Central memory CD8-positive, alpha-beta T cell (primary cell): ENCODE data around the gene EIPR1.
"Not testable (repeated sequence)": the region's sequence is repeated elsewhere in the genome, so short reads cannot be mapped to it uniquely, and the experiment has no call there.

ENCODE experiments used
- ATAC-seq: fragments of 150-1000 bp; cut with Tn5 transposase; replicated peaks from 2 replicates; pipeline ENCODE4 v1.10.0; 2022; ENCODE audit warnings: mild to moderate bottlenecking, moderate FRiP score, moderate number of reproducible peaks; ENCODE audit not compliant: poor library complexity, severe bottlenecking; ENCODE audit errors: extremely low read depth
- DNase-seq, 2 donors: peaks; one replicate each; pipeline ENCODE4 v3.0.0; 2021; ENCODE audit warnings: low spot score in 2 of 2
- H3K27ac Mint-ChIP-seq: one replicate; pipeline ENCODE4 v1.8.0; 2022; ENCODE audit warnings: low read depth, mild to moderate bottlenecking, moderate library complexity, mixed read lengths
- H3K27me3 Mint-ChIP-seq: one replicate; pipeline ENCODE4 v1.8.0; 2022; ENCODE audit warnings: mixed read lengths
- H3K36me3 Mint-ChIP-seq: one replicate; pipeline ENCODE4 v1.8.0; 2022; ENCODE audit warnings: mild to moderate bottlenecking, moderate library complexity, mixed read lengths; ENCODE audit not compliant: insufficient read depth
- H3K4me1 Mint-ChIP-seq: one replicate; pipeline ENCODE4 v1.8.0; 2022; ENCODE audit warnings: mixed read lengths
- H3K4me3 Mint-ChIP-seq: one replicate; pipeline ENCODE4 v1.8.0; 2022; ENCODE audit warnings: mild to moderate bottlenecking, moderate library complexity, mixed read lengths
- H3K9me3 Mint-ChIP-seq: one replicate; pipeline ENCODE4 v1.8.0; 2022; ENCODE audit warnings: mixed read lengths

EIPR1 gene

DNA sequence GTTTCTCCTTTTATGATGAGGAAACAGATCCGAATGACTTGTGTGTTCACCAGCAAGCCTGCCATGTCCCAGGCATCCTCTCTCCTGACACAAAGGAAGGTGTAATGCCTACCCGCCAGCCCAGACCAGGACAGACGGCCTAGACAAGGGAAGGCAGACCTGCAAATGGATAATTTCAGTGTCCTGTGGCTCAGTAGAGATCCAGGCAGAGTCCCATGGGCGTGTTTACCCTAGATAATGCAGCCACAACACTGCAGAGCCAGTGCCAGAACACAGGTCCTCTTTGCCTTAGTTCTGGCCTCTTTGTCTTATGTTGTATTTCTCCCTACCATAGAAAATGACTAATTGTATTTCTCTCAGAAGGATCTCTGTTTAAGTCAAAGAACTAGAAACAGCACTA is 14.6 kb upstream of the EIPR1 start:
- H3K4me3 Mint-ChIP-seq = no peak overlapping the region
- DNase-seq = no peak
- ATAC-seq = no peak
- H3K9me3 Mint-ChIP-seq = peaks cover 10% of the 10 kb centered on the region
- peaks cover 28% of the 10 kb centered on the region for H3K4me1 Mint-ChIP-seq
- no peak overlapping the region for H3K27ac Mint-ChIP-seq
- H3K36me3 Mint-ChIP-seq = peaks cover 23% of the 10 kb centered on the region
- no peaks in the 10 kb centered on the region for H3K27me3 Mint-ChIP-seq

DNA sequence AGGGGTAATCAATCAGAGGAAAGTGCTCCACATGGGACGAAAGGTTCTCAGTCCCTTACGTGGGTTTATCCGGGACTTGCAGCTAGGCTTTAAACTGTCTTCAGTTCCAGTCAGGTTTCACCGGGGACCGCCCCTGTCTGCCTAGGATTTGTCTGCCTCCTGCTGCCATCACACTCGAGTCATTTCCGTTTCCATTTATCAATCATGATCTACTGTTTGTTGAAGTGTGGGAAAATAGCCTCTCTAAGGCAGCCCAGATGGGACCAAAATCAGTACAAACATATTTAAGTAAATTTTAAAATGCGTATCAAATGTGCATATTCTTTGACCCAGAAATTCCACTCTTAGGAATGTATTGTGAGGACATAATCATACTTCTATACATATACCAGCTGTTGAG is 12.4 kb upstream of the EIPR1 start:
- Mint-ChIP-seq H3K4me1 (peaks cover 31% of the 10 kb centered on the region), H3K27me3 (no peaks in the 10 kb centered on the region), H3K36me3 (peaks cover 19% of the 10 kb centered on the region), H3K27ac (no peak overlapping the region), H3K9me3 (peaks cover 6% of the 10 kb centered on the region), H3K4me3 (no peak overlapping the region)
- no peak for ATAC-seq
- DNase-seq = no peak

GRCh38 chr2:3389193-3389592 is 11.6 kb upstream of the EIPR1 start:
- no peak overlapping the region for H3K27ac Mint-ChIP-seq

GRCh38 chr2:3388412-3388738 is 10.8 kb upstream of the EIPR1 start:
- DNase-seq (no peak), ATAC-seq (no peak)
- peaks cover 24% of the 10 kb centered on the region for H3K36me3 Mint-ChIP-seq
- peaks cover 6% of the 10 kb centered on the region for H3K9me3 Mint-ChIP-seq
- H3K27ac Mint-ChIP-seq = no peak overlapping the region
- peaks cover 31% of the 10 kb centered on the region for H3K4me1 Mint-ChIP-seq
- no peak overlapping the region for H3K4me3 Mint-ChIP-seq
- H3K27me3 Mint-ChIP-seq = no peaks in the 10 kb centered on the region

More at GRCh38 chr2:3389193-3389592, 11.6 kb upstream of the EIPR1 start:
- Mint-ChIP-seq H3K36me3 (peaks cover 22% of the 10 kb centered on the region), H3K27me3 (no peaks in the 10 kb centered on the region), H3K9me3 (peaks cover 6% of the 10 kb centered on the region), H3K4me3 (no peak overlapping the region), H3K4me1 (peaks cover 31% of the 10 kb centered on the region)
- DNase-seq (no peak), ATAC-seq (no peak)

GRCh38 chr2:3387644-3388411 is 10.2 kb upstream of the EIPR1 start:
- Mint-ChIP-seq H3K4me1 (peaks cover 31% of the 10 kb centered on the region), H3K27ac (no peak overlapping the region)
- ATAC-seq = no peak

GRCh38 chr2:3387011-3387410 is 9.4 kb upstream of the EIPR1 start:
- no peak for ATAC-seq
- Mint-ChIP-seq H3K9me3 (peaks cover 6% of the 10 kb centered on the region), H3K27ac (peak overlapping the region; percentile 11), H3K4me1 (peaks cover 29% of the 10 kb centered on the region), H3K4me3 (no peak overlapping the region), H3K36me3 (peaks cover 31% of the 10 kb centered on the region), H3K27me3 (no peaks in the 10 kb centered on the region)
- DNase-seq = no peak

More at GRCh38 chr2:3387644-3388411, 10.2 kb upstream of the EIPR1 start:
- no peak for DNase-seq
- Mint-ChIP-seq H3K27me3 (no peaks in the 10 kb centered on the region), H3K36me3 (peaks cover 26% of the 10 kb centered on the region), H3K9me3 (peaks cover 6% of the 10 kb centered on the region), H3K4me3 (no peak overlapping the region)

DNA sequence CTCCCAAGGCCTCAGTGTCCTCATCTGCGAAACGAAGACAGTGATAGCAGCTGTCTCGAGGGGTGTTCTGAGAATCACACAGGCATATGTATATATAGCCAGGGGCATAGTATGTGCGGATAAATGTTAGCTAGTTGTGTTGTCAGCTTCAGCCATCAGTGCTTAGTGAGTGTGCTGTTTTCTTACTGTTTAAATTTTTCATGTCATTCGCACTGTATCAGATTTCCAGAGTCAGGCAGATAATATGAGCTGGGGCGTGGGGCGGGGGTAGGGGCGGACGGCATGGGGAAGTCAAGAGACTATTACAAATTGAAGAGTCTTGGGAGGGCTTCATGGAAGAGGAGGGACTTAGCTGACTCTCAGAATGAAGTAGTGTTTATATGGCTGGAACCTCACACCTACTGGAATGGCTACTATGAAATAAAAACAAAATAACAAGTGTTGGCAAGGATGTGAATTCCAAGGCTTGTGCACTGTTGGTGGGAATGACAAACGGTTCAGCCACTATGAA is 8.9 kb upstream of the EIPR1 start:
- no peak overlapping the region for H3K27ac Mint-ChIP-seq
- H3K9me3 Mint-ChIP-seq = peaks cover 6% of the 10 kb centered on the region
- H3K4me3 Mint-ChIP-seq = no peak overlapping the region
- ATAC-seq (no peak), DNase-seq (no peak)
- H3K4me1 Mint-ChIP-seq = peaks cover 28% of the 10 kb centered on the region
- H3K36me3 Mint-ChIP-seq = peaks cover 30% of the 10 kb centered on the region
- H3K27me3 Mint-ChIP-seq = no peaks in the 10 kb centered on the region

DNA sequence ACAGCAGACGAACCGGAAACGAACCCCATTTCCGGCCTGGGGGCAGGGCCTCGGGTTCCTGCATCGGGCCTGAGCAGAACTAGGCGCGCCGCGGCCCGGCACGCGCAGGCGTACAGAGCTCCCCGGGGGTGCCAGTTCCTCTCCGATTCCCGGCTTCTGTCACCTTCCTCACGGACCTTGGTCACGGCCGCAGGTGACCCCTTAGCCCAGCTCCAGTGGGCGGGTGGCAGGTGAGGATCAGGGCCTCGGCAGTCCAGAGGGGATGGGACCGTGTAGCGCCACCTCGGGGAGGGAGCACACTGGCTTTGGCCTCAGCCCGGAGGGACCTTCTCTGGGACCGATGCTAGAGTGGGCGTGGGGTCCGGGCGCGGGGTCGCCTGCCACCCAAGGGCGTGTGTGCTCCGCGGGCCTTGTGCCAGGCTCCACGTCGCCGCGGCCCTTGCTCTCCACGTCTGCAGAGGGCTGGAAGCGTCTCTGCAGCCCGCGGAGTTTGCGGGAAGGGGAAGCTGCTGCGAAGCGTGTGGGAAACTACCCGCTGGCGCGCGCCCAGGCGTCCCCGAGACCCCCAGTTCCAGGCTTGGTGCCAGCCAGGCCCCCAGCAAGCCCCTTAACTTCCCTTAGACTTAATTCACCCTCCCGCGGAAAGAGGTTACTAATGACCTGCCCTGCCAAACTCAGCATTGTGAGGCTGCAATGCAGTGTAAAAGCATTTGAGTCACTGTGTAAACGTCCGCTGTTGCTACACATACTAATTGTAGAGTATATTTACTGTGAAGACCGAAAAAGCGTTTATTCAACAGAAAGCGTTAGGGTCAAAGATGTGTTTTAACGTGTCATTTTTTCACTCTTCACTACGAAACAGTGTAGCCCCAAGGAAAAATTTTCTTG is 2.3 kb upstream of the EIPR1 start, which contains the start of gene TRAPPC12:
TRAPPC12 (plus strand) TSS at position 48 of the 888 bp plus-strand sequence. CDS start 7,930 bp downstream, outside the sequence.
- Mint-ChIP-seq H3K4me1 (peaks cover 42% of the 10 kb centered on the region), H3K36me3 (peaks cover 44% of the 10 kb centered on the region), H3K4me3 (peak within 1 kb of the TSS; percentile 98), H3K27me3 (no peaks in the 10 kb centered on the region), H3K27ac (peak within 1 kb of the TSS; percentile 97), H3K9me3 (no peaks in the 10 kb centered on the region)
- DNase-seq (peak; percentile 86 to 87), ATAC-seq (peak; percentile 75)

GRCh38 chr2:3379339-3379646 is 1.7 kb upstream of the EIPR1 start:
- Mint-ChIP-seq H3K27ac (peak overlapping the region; percentile 97), H3K27me3 (no peaks in the 10 kb centered on the region), H3K9me3 (no peaks in the 10 kb centered on the region), H3K36me3 (peaks cover 42% of the 10 kb centered on the region), H3K4me1 (peaks cover 42% of the 10 kb centered on the region), H3K4me3 (peak overlapping the region; percentile 98)
- ATAC-seq (no peak), DNase-seq (no peak)

- H3K27ac Mint-ChIP-seq = peak overlapping the region; percentile 97
- DNase-seq (peak; percentile 16 to 28), ATAC-seq (peak; percentile 16)
- no peaks in the 10 kb centered on the region for H3K27me3 Mint-ChIP-seq
- H3K4me3 Mint-ChIP-seq = peak overlapping the region; percentile 98
- H3K36me3 Mint-ChIP-seq = peaks cover 31% of the 10 kb centered on the region
- H3K4me1 Mint-ChIP-seq = peaks cover 42% of the 10 kb centered on the region
- H3K9me3 Mint-ChIP-seq = no peaks in the 10 kb centered on the region
Observed at GRCh38 chr2:3377279-3377611, 373 bp downstream of the EIPR1 start.

DNA sequence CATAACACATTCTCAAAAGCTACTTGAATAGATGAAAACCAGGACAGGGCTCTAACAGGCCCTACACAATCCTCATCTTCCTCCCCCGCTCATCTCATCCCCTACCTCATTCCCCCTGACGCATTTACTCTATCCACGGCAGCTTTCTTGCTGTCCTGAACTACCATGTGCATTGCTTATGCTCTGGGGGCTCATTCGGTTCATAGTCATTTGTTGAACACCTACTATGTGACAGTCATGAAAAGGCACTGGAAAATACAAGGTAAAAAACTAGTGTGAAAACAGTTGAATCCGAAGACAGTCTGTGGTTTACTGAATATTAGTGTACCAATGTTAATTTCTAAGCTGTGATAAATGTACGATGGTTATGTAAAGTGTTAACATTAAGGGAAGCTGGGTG is 797 bp downstream of the EIPR1 start:
- Mint-ChIP-seq H3K27me3 (no peaks in the 10 kb centered on the region), H3K9me3 (no peaks in the 10 kb centered on the region), H3K4me1 (peaks cover 41% of the 10 kb centered on the region), H3K36me3 (peaks cover 30% of the 10 kb centered on the region), H3K27ac (peak overlapping the region; percentile 97), H3K4me3 (peak overlapping the region; percentile 98)
- ATAC-seq = no peak
- no peak for DNase-seq

DNA sequence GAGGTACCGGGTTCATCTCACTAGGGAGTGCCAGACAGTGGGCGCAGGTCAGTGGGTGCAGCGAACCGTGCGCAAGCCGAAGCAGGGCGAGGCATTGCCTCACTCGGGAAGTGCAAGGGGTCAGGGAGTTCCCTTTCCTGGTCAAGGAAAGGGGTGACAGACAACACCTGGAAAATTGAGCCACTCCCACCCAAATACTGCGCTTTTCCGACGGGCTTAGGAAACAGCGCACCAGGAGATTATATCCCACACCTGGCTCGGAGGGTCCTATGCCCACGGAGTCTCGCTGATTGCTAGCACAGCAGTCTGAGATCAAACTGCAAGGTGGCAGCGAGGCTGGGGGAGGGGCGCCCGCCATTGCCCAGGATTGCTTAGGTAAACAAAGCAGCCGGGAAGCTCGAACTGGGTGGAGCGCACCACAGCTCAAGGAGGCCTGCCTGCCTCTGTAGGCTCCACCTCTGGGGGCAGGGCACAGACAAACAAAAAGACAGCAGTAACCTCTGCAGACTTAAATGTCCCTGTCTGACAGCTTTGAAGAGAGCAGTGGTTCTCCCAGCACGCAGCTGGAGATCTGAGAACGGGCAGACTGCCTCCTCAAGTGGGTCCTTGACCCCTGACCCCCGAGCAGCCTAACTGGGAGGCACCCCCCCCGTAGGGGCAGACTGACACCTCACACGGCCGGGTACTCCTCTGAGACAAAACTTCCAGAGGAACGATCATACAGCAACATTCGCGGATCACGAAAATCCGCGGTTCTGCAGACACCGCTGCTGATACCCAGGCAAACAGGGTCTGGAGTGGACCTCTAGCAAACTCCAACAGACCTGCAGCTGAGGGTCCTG is 8.1 kb downstream of the EIPR1 start:
- H3K9me3 Mint-ChIP-seq, H3K27ac Mint-ChIP-seq, DNase-seq, H3K36me3 Mint-ChIP-seq, ATAC-seq, H3K27me3 Mint-ChIP-seq, H3K4me3 Mint-ChIP-seq: not testable (repeated sequence)
- peaks cover 19% of the 10 kb centered on the region for H3K4me1 Mint-ChIP-seq
